Ascending aorta (tissue), 2 donors: ENCODE data around the gene PIGP. TPM values are rescaled to one million over a fixed set of nuclear protein-coding genes. Genes with fewer than 3 reads are reported as not detected.

Experiments
- DNase-seq, 2 donors: peaks; one replicate each; pipeline ENCODE4 v3.0.0-alpha.2; 2019; ENCODE audit warnings: low spot score in 2 of 2
- H3K27ac ChIP-seq, 2 donors: fragments of 200-600 bp; sonication (generic); one replicate each; pipeline ENCODE4 v1.5.1; 2016 to 2017; ENCODE audit warnings: mild to moderate bottlenecking in 1 of 2
- H3K27me3 ChIP-seq: fragments of 200-600 bp; sonication (generic); one replicate; pipeline ENCODE4 v1.5.1; 2017
- H3K36me3 ChIP-seq, 2 donors: fragments of 200-600 bp; sonication (generic); one replicate each; pipeline ENCODE4 v1.5.1; 2016
- H3K4me1 ChIP-seq, 2 donors: fragments of 200-600 bp; sonication (generic); one replicate each; pipeline ENCODE4 v1.5.1; 2016 to 2017; ENCODE audit warnings: mild to moderate bottlenecking in 1 of 2
- H3K4me3 ChIP-seq, 2 donors: fragments of 200-600 bp; sonication (generic); one replicate each; pipeline ENCODE4 v1.5.1; 2016 to 2017; ENCODE audit warnings: mild to moderate bottlenecking in 1 of 2
- H3K9me3 ChIP-seq, 2 donors: fragments of 200-600 bp; sonication (generic); one replicate each; pipeline ENCODE4 v1.5.1; 2016
- intact Hi-C: fragments of 100-400 bp; cut with DNase I; formaldehyde crosslinking; loops from one replicate; pipeline ENCODE4 v1.15.1; 2023
- total RNA-seq: library from RNA; depleted of rRNA; stranded (reverse); fragments of >200 nt; gene quantifications from one replicate; pipeline ENCODE4 v1.1.0, GENCODE V29; 2016
- TF ChIP-seq, protein P1 (sequence below), 3 experiments: fragments of 200-600 bp in 2 of 3; fragments of 450-650 bp in 1 of 3; sonication (generic) in 2 of 3; IDR thresholded peaks; one replicate each; pipeline ENCODE4 v1.5.1; 2016 to 2019; ENCODE audit warnings: antibody characterized with exemption in 3 of 3, mild to moderate bottlenecking in 1 of 3, moderate library complexity in 1 of 3

Gene PIGP
- total RNA-seq, 1 donor from 2014 or later = 0.64 TPM

DNA sequence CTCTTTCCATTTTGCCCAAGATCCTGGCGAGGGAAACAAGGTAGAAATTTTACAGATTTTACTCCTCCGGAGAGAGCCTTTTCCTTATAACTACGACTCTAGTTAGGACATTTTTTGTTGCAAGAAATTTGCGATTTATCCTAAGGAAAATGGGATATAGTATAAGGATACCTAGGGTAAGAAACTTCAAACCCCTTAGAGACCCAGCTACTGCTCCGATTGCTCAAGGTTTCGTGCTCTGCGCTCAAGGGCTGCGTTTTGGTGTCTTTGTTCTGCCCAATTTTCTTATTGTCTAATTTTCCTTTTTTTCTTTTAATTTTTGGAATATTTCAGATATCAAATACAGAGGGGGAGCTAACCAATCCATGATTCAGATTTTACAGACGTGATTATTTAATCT lies 1.7 kb upstream of the PIGP start:
- peaks cover 0 to 15% of the 10 kb centered on the region in 2 donors for H3K4me1 ChIP-seq
- H3K27ac ChIP-seq = peak overlapping the region; percentile 95 to 100
- intact Hi-C loops = loop anchor here (5.0 kb wide), 3 partner anchors 148 to 917 kb away; partner anchors contain the start of genes DOP1B and VPS26C
- H3K36me3 ChIP-seq = no peaks in the 10 kb centered on the region
- DNase-seq = no peak
- H3K4me3 ChIP-seq = peak overlapping the region; percentile 84 to 96
- TF ChIP-seq, protein P1, sequence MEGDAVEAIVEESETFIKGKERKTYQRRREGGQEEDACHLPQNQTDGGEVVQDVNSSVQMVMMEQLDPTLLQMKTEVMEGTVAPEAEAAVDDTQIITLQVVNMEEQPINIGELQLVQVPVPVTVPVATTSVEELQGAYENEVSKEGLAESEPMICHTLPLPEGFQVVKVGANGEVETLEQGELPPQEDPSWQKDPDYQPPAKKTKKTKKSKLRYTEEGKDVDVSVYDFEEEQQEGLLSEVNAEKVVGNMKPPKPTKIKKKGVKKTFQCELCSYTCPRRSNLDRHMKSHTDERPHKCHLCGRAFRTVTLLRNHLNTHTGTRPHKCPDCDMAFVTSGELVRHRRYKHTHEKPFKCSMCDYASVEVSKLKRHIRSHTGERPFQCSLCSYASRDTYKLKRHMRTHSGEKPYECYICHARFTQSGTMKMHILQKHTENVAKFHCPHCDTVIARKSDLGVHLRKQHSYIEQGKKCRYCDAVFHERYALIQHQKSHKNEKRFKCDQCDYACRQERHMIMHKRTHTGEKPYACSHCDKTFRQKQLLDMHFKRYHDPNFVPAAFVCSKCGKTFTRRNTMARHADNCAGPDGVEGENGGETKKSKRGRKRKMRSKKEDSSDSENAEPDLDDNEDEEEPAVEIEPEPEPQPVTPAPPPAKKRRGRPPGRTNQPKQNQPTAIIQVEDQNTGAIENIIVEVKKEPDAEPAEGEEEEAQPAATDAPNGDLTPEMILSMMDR (IDR thresholded peaks at IDR 0.05) = no peak
- H3K27me3 ChIP-seq = no peaks in the 10 kb centered on the region
- no peaks in the 10 kb centered on the region for H3K9me3 ChIP-seq

DNA sequence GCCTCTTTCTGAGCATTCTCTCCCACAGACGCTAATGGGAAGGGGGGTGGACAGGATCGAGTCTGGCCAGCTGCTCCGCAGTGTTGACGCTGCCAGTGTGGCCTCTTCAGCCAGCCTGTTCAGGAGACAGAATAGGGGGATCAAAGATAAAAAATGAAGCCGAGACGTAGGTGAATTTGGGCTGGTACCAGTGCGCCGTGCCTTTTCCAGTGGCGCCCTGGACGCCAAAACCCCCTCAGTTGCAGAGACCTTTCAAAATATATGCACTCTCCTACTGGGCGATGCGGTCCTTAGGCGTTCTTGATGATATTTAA lies 1.3 kb upstream of the PIGP start:
- peak overlapping the region; percentile 84 to 96 for H3K4me3 ChIP-seq
- no peaks in the 10 kb centered on the region for H3K36me3 ChIP-seq
- no peaks in the 10 kb centered on the region for H3K9me3 ChIP-seq
- peak overlapping the region; percentile 95 to 100 for H3K27ac ChIP-seq
- H3K4me1 ChIP-seq = peaks cover 0 to 15% of the 10 kb centered on the region in 2 donors
- intact Hi-C loops = loop anchor here (5.0 kb wide), 3 partner anchors 148 to 917 kb away; partner anchors contain the start of genes DOP1B and VPS26C
- H3K27me3 ChIP-seq = no peaks in the 10 kb centered on the region
- TF ChIP-seq, protein P1 (IDR thresholded peaks at IDR 0.05) = no peak
- DNase-seq = no peak

DNA sequence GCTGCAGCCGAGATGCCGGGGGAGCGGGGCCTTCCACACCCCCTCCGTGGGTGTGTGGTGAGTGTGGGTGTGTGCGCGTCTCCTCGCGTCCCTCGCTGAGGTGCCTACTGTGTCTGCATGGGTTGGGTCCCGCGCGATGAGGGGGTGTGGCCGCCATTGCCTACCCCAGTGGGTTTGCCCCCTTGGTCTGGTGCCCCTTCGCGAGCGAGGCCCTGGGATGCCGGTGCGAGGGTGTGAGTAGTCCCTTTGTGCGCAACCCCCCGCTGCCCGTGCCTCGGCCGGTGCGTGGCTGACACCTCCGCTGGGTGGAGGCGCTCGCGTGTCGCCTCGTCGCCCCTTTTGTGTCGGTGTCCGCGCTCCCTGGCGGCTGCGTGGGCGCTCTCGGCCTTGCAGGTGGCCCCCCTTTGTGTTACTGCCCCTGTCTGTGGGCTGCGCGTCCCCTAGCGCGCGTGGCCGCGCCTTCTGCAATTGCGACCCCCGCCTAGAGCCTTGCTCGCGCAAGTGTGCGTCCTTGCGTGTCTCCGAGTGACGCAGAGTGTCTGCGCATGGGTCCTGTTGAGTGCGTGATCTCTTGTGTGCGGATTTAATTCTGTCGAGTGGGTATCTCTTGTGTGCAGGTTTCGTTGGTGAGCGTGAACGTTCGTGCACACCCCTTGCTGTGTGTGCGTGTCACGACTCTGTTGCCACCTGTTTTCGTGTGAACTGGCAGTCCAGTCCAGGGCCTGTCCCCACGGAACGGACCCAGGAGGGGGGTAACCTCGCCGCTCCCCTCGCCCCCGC lies 736 bp upstream of the PIGP start:
- H3K27ac ChIP-seq = peak overlapping the region; percentile 95 to 100
- no peaks in the 10 kb centered on the region for H3K27me3 ChIP-seq
- peak; percentile 24 to 77 for DNase-seq
- H3K4me3 ChIP-seq = peak overlapping the region; percentile 84 to 96
- H3K36me3 ChIP-seq = peaks cover 0 to 5% of the 10 kb centered on the region in 2 donors
- peaks cover 0 to 15% of the 10 kb centered on the region in 2 donors for H3K4me1 ChIP-seq
- TF ChIP-seq, protein P1 (IDR thresholded peaks at IDR 0.05) = peak in 1 of 3 experiments; percentile 22
- H3K9me3 ChIP-seq = no peaks in the 10 kb centered on the region
- intact Hi-C loops = loop anchor here (2.0 to 5.0 kb wide), 4 partner anchors 149 to 916 kb away; partner anchors contain the start of genes DOP1B, DYRK1A and VPS26C

DNA sequence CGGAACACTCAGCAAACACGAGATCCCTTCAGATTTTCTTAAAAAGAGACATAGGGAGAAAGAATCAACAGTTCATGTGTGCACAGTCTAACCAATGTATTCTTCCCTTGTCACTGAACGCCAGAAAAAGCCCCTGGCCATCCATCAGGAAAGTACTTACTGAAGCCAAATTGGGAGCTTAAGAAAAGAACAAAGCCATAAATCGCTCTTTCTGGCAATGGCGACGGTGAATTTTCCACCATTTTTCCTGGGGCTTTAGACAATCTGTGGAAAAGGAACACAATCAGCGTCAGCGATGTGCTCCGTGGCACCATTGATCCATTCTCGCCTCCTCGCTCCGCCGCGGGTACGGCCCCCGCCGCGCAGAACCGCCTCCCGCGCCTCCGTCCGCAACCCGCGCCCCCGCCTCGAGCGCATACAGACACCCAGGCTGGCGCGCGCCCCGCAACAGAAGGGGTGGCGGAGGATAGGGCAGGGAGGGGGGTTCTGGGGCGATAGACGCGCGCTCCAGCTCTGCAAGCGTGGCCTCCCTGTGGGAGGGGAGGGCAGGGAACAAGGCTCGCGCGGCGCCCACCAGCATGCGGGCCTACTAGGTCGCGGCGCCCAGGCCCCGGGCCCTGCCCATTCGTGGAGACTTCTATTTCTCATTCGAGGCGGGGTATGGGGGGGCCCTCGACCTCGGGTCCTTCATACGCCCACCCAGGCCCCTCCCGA lies 440 bp downstream of the PIGP start:
- H3K27ac ChIP-seq = peak overlapping the region; percentile 95 to 100
- intact Hi-C loops = loop anchor here (1.0 to 5.0 kb wide), 5 partner anchors 82 to 915 kb away; partner anchors contain the start of genes DOP1B, DYRK1A and VPS26C
- peak; percentile 27 to 84 for DNase-seq
- no peaks in the 10 kb centered on the region for H3K27me3 ChIP-seq
- H3K4me1 ChIP-seq = peaks cover 0 to 15% of the 10 kb centered on the region in 2 donors
- peak overlapping the region; percentile 84 to 96 for H3K4me3 ChIP-seq
- H3K9me3 ChIP-seq = no peaks in the 10 kb centered on the region
- TF ChIP-seq, protein P1 (IDR thresholded peaks at IDR 0.05) = no peak
- H3K36me3 ChIP-seq = peaks cover 0 to 8% of the 10 kb centered on the region in 2 donors

DNA sequence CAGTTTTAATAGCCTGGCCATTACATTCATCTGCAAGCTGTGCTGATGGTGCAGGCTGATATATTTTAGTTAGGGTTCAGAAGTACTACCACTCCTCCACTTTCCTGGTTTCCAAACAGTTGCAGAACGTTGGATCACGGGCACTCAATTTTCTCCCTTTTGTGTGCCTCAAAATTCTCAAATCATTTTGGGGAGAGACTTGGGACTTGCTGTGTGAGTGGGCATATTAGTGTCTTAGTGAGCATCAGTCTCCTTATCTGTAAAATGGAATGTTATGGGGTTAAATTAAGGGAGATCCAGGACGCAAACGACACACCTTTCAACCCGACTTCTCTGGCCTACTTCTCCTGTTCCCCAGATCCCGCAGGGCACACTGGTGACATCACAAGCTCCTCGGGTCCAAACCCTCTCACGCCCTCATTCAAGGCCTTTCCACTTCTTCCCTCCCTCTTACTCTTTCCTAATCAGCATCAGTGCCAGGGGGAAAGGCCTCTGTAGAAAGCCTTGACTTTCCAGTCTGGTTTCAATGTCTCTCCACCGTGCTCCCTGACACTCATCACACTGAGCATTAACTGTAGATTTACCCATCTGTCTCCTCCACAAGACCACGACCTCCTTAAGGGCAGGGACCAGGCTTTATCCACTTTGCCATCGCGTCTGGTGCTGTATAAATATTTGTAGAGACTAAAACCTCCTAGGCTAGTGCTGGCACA lies 1.2 kb downstream of the PIGP start:
- DNase-seq = peak; percentile 32 to 85
- intact Hi-C loops = loop anchor here (1.0 to 5.0 kb wide), 5 partner anchors 81 to 914 kb away; partner anchors contain the start of genes DOP1B, DYRK1A and VPS26C
- Histone ChIP-seq H3K27me3 (no peaks in the 10 kb centered on the region), H3K9me3 (no peaks in the 10 kb centered on the region), H3K4me3 (peak overlapping the region; percentile 84 to 96), H3K36me3 (peaks cover 3 to 8% of the 10 kb centered on the region in 2 donors), H3K4me1 (peaks cover 0 to 15% of the 10 kb centered on the region in 2 donors), H3K27ac (peak overlapping the region; percentile 95 to 100)
- TF ChIP-seq, protein P1 (IDR thresholded peaks at IDR 0.05) = no peak
